ENCODE data around the gene ANAPC16.

DNA sequence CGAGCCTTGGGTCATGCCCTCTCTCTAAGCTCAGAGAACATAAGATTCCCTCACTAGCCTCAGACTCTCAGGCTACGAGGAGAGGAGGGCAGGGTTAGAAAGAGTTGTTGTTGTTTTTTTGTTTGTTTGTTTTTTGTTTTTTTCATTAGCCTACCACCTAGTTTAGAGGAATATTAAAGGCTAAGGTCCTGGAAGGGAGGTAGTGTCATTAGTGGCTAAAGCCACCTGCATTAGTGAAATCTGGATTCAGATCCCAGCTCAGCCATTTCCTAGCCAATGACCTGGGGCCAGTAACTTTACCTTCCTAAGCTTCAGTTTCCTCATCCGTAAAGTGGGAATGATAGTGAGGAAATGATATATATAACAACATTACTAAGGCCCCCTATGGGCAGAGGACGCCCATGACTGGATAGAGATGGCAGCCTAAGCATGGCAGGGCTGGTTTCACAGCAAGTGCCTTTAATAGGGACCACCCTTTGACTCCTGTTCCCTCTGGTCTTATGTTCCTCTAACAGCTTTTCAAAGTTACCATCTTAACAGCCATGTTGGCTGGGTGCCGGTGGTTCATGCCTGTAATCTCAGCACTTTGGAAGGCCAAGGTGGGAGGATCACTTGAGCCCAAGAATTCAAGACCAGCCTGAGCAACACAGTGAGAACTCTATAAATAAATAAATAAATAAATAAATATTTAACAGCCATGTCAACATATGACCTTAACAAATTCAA is 63.0 kb downstream of the ANAPC16 start:
- TF ChIP-seq ZSCAN20 (CRISPR knock-in tag; IDR thresholded peaks at IDR 0.05) (no peak), NFE2L2 (conservative IDR thresholded peaks at IDR 0.05; ENCODE audit: low read length) (no peak), RCOR1 (IDR thresholded peaks at IDR 0.05; ENCODE audit: low read depth, low read length) (no peak), POLR2A (IDR thresholded peaks at IDR 0.05; ENCODE audit: low read length) (no peak), EHMT2 (IDR thresholded peaks at IDR 0.05; ENCODE audit: low read depth) (no peak), FOSL2 (IDR thresholded peaks at IDR 0.05) (no peak), FOSL2 (CRISPR knock-in tag; IDR thresholded peaks at IDR 0.05) (no peak), RAD21 (conservative IDR thresholded peaks at IDR 0.05 in 1 of 2, IDR thresholded peaks at IDR 0.05 in 1 of 2) (no peak)
- TF ChIP-seq, protein P1, sequence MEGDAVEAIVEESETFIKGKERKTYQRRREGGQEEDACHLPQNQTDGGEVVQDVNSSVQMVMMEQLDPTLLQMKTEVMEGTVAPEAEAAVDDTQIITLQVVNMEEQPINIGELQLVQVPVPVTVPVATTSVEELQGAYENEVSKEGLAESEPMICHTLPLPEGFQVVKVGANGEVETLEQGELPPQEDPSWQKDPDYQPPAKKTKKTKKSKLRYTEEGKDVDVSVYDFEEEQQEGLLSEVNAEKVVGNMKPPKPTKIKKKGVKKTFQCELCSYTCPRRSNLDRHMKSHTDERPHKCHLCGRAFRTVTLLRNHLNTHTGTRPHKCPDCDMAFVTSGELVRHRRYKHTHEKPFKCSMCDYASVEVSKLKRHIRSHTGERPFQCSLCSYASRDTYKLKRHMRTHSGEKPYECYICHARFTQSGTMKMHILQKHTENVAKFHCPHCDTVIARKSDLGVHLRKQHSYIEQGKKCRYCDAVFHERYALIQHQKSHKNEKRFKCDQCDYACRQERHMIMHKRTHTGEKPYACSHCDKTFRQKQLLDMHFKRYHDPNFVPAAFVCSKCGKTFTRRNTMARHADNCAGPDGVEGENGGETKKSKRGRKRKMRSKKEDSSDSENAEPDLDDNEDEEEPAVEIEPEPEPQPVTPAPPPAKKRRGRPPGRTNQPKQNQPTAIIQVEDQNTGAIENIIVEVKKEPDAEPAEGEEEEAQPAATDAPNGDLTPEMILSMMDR (IDR thresholded peaks at IDR 0.05): peak; percentile 26; the same call in 1 of the 3 replicates
- TF ChIP-seq, protein P2, sequence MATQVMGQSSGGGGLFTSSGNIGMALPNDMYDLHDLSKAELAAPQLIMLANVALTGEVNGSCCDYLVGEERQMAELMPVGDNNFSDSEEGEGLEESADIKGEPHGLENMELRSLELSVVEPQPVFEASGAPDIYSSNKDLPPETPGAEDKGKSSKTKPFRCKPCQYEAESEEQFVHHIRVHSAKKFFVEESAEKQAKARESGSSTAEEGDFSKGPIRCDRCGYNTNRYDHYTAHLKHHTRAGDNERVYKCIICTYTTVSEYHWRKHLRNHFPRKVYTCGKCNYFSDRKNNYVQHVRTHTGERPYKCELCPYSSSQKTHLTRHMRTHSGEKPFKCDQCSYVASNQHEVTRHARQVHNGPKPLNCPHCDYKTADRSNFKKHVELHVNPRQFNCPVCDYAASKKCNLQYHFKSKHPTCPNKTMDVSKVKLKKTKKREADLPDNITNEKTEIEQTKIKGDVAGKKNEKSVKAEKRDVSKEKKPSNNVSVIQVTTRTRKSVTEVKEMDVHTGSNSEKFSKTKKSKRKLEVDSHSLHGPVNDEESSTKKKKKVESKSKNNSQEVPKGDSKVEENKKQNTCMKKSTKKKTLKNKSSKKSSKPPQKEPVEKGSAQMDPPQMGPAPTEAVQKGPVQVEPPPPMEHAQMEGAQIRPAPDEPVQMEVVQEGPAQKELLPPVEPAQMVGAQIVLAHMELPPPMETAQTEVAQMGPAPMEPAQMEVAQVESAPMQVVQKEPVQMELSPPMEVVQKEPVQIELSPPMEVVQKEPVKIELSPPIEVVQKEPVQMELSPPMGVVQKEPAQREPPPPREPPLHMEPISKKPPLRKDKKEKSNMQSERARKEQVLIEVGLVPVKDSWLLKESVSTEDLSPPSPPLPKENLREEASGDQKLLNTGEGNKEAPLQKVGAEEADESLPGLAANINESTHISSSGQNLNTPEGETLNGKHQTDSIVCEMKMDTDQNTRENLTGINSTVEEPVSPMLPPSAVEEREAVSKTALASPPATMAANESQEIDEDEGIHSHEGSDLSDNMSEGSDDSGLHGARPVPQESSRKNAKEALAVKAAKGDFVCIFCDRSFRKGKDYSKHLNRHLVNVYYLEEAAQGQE (IDR thresholded peaks at IDR 0.05): no peak

Measured in A549 (cell line).